OCI-LY1 (cell line): ENCODE measurements around the gene ANKRD6.

Source experiments
- H2AFZ ChIP-seq: fragments of 200-600 bp; sonication (generic), shearing (Covaris generic); 2 replicates; pipeline ENCODE4 v1.6.0; 2014; ENCODE audit warnings: antibody characterized with exemption, mild to moderate bottlenecking, low read length
- H3F3A ChIP-seq: fragments of 200-600 bp; sonication (generic), shearing (Covaris generic); 2 replicates; pipeline ENCODE4 v1.6.0; 2014; ENCODE audit warnings: mild to moderate bottlenecking, antibody characterized with exemption, low read length, moderate library complexity; ENCODE audit not compliant: insufficient read depth
- H3K27ac ChIP-seq: fragments of 200-600 bp; sonication (generic); 2 replicates; pipeline ENCODE4 v1.5.1; 2014; ENCODE audit warnings: low read length, mixed run types, mild to moderate bottlenecking, low read depth; ENCODE audit not compliant: poor library complexity, severe bottlenecking
- H3K27me3 ChIP-seq: fragments of 200-600 bp; sonication (generic); 2 replicates; pipeline ENCODE4 v1.6.0; 2014; ENCODE audit warnings: antibody characterized with exemption, mild to moderate bottlenecking, low read length, moderate library complexity; ENCODE audit not compliant: insufficient read depth
- H3K36me3 ChIP-seq: fragments of 200-600 bp; sonication (generic); 2 replicates; pipeline ENCODE4 v1.6.1; 2014; ENCODE audit warnings: mild to moderate bottlenecking, antibody characterized with exemption, low read length, moderate library complexity, mixed read lengths; ENCODE audit not compliant: insufficient read depth
- H3K4me1 ChIP-seq: fragments of 200-600 bp; sonication (generic); 2 replicates; pipeline ENCODE4 v1.5.1; 2014; ENCODE audit warnings: mild to moderate bottlenecking, low read length, moderate library complexity; ENCODE audit not compliant: insufficient read depth, severe bottlenecking
- H3K4me2 ChIP-seq: fragments of 200-600 bp; sonication (generic), shearing (Covaris generic); 2 replicates; pipeline ENCODE4 v1.6.1; 2014; ENCODE audit warnings: low read length
- H3K4me3 ChIP-seq: fragments of 200-600 bp; sonication (generic); 2 replicates; pipeline ENCODE4 v1.5.1; 2014; ENCODE audit warnings: low read length, low read depth, mild to moderate bottlenecking, mixed read lengths; ENCODE audit not compliant: poor library complexity, severe bottlenecking
- H3K79me2 ChIP-seq: fragments of 200-600 bp; shearing (Covaris generic); 2 replicates; pipeline ENCODE4 v1.6.1; 2016; ENCODE audit warnings: mixed run types, low read length, mixed read lengths; ENCODE audit not compliant: insufficient read depth
- H3K9ac ChIP-seq: fragments of 200-600 bp; sonication (generic), shearing (Covaris generic); 2 replicates; pipeline ENCODE4 v1.6.1; 2014; ENCODE audit warnings: mild to moderate bottlenecking, low read length, mixed read lengths
- H3K9me2 ChIP-seq: fragments of 200-600 bp; sonication (generic), shearing (Covaris generic); 2 replicates; pipeline ENCODE4 v1.6.1; 2014; ENCODE audit warnings: low read depth, mild to moderate bottlenecking, low read length, mixed read lengths
- H3K9me3 ChIP-seq: fragments of 200-600 bp; shearing (Covaris generic); 2 replicates; pipeline ENCODE4 v1.6.1; 2014; ENCODE audit warnings: low read length, mixed read lengths
- H4K20me1 ChIP-seq: fragments of 200-600 bp; sonication (generic), shearing (Covaris generic); 2 replicates; pipeline ENCODE4 v1.6.0; 2016; ENCODE audit warnings: mild to moderate bottlenecking, low read length; ENCODE audit not compliant: insufficient read depth
- CTCF ChIP-seq: fragments of 200-600 bp; sonication (generic), shearing (Covaris generic); IDR thresholded peaks from 2 replicates; pipeline ENCODE4 v1.5.1; 2017; ENCODE audit warnings: mild to moderate bottlenecking, antibody characterized with exemption, low read length, moderate library complexity, mixed read lengths
- EZH2 ChIP-seq: fragments of 200-600 bp; sonication (generic), shearing (Covaris generic); IDR thresholded peaks from 2 replicates; pipeline ENCODE4 v1.8.0; 2017; ENCODE audit warnings: borderline replicate concordance, mixed run types, mild to moderate bottlenecking, antibody characterized with exemption, low read length, moderate library complexity, mixed read lengths

The ANKRD6 gene

GRCh38 chr6:89657445-89658158 is 224.7 kb downstream of the ANKRD6 start:
- no peak for TF ChIP-seq EZH2
- no peak for TF ChIP-seq CTCF
- H3F3A ChIP-seq: no peaks in the 10 kb centered on the region
- H3K36me3 ChIP-seq: peaks cover 91% of the 10 kb centered on the region
- no peaks in the 10 kb centered on the region for H3K9me3 ChIP-seq
- no peaks in the 10 kb centered on the region for H3K9me2 ChIP-seq
- H4K20me1 ChIP-seq: no peaks in the 10 kb centered on the region
- H3K79me2 ChIP-seq: no peaks in the 10 kb centered on the region
- no peak overlapping the region for H3K27ac ChIP-seq
- H2AFZ ChIP-seq: no peak overlapping the region
- no peak overlapping the region for H3K4me3 ChIP-seq
- H3K4me2 ChIP-seq: no peak overlapping the region
- H3K4me1 ChIP-seq: no peaks in the 10 kb centered on the region
- no peak overlapping the region for H3K9ac ChIP-seq
- H3K27me3 ChIP-seq: no peaks in the 10 kb centered on the region

DNA sequence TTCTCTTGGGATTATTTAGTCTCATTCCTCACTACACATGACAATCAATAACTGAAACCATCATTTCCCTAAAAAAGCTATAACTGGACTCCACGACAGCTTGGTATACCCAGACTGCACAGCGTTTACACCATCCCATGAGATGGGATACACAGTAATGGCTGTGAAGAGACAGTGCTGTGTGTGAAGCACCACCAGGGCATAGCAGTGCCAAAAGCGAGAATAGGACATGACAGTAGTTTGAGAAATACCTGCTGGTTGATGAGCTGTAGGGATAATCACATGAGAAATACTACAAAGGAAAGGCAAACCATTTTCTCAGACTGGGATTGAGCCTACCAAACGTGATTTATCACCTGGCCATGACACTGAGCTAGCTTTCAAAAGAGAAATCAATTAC is 228.0 kb downstream of the ANKRD6 start:
- Histone ChIP-seq H3K4me3 (no peak overlapping the region), H3K36me3 (peaks cover 91% of the 10 kb centered on the region)
- TF ChIP-seq EZH2 (no peak), CTCF (no peak)

GRCh38 chr6:89661559-89661958 is 228.6 kb downstream of the ANKRD6 start:
- H3K9me3 ChIP-seq: no peaks in the 10 kb centered on the region
- H3F3A ChIP-seq: no peaks in the 10 kb centered on the region
- no peak overlapping the region for H3K4me2 ChIP-seq
- H3K4me3 ChIP-seq: no peak overlapping the region
- H4K20me1 ChIP-seq: no peaks in the 10 kb centered on the region
- no peaks in the 10 kb centered on the region for H3K79me2 ChIP-seq
- peaks cover 91% of the 10 kb centered on the region for H3K36me3 ChIP-seq
- TF ChIP-seq CTCF (no peak), EZH2 (no peak)
- no peaks in the 10 kb centered on the region for H3K27me3 ChIP-seq
- H3K4me1 ChIP-seq: no peaks in the 10 kb centered on the region
- no peak overlapping the region for H2AFZ ChIP-seq
- no peaks in the 10 kb centered on the region for H3K9me2 ChIP-seq
- H3K27ac ChIP-seq: no peak overlapping the region
- no peak overlapping the region for H3K9ac ChIP-seq

More for the DNA sequence above, 228.0 kb downstream of the ANKRD6 start:
- Histone ChIP-seq H2AFZ (no peak overlapping the region), H3K27ac (no peak overlapping the region), H3K9ac (no peak overlapping the region), H3K9me3 (no peaks in the 10 kb centered on the region), H3F3A (no peaks in the 10 kb centered on the region), H3K27me3 (no peaks in the 10 kb centered on the region), H3K79me2 (no peaks in the 10 kb centered on the region), H3K4me1 (no peaks in the 10 kb centered on the region), H3K4me2 (no peak overlapping the region), H4K20me1 (no peaks in the 10 kb centered on the region), H3K9me2 (no peaks in the 10 kb centered on the region)
